Measurements from ENCODE around the gene SELE. TPM values are rescaled to one million over a fixed set of nuclear protein-coding genes. Genes with fewer than 3 reads are reported as not detected.

SELE gene
- total RNA-seq, 4 donors from 2014 or later, result 0.45 to 11.0 TPM; not detected in 2

DNA sequence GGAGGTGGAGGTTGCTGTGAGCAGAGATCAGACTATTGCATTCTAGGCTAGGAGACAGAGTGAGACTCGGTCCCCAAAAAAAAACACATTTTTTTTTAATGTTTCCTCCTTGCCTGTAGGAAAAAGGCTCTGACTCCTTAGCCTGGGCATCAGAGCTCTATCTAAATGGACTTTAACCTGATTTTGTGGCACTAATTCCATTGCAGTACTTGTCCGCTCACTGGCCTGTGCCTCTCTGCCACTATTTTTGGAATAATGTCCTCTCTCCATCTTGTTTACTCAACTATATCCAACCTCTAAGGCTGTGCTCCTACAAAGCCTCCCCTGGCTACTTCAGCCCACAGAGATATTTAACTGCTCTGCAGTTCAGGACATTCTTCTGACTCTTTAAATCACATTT lies 34.3 kb upstream of the SELE start:
- Histone ChIP-seq H3K9me3 (no peaks in the 10 kb centered on the region), H3K4me1 (no peaks in the 10 kb centered on the region), H3K27ac (no peak overlapping the region), H3K36me3 (no peaks in the 10 kb centered on the region), H3K4me3 (no peak overlapping the region), H3K27me3 (peaks cover 4% of the 10 kb centered on the region)
- TF ChIP-seq POLR2A (IDR thresholded peaks at IDR 0.05), result no peak
- TF ChIP-seq POLR2AphosphoS5 (IDR thresholded peaks at IDR 0.05), result no peak
- TF ChIP-seq, protein P1, sequence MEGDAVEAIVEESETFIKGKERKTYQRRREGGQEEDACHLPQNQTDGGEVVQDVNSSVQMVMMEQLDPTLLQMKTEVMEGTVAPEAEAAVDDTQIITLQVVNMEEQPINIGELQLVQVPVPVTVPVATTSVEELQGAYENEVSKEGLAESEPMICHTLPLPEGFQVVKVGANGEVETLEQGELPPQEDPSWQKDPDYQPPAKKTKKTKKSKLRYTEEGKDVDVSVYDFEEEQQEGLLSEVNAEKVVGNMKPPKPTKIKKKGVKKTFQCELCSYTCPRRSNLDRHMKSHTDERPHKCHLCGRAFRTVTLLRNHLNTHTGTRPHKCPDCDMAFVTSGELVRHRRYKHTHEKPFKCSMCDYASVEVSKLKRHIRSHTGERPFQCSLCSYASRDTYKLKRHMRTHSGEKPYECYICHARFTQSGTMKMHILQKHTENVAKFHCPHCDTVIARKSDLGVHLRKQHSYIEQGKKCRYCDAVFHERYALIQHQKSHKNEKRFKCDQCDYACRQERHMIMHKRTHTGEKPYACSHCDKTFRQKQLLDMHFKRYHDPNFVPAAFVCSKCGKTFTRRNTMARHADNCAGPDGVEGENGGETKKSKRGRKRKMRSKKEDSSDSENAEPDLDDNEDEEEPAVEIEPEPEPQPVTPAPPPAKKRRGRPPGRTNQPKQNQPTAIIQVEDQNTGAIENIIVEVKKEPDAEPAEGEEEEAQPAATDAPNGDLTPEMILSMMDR (IDR thresholded peaks at IDR 0.05), result no peak
- TF ChIP-seq EP300 (IDR thresholded peaks at IDR 0.05), result no peak
- WGBS, 2 donors (ENCODE audit: low coverage in 1 of 2), result 68 to 95% methylated on average over 2 of the region's 2 CpGs
- ATAC-seq, result no peak

DNA sequence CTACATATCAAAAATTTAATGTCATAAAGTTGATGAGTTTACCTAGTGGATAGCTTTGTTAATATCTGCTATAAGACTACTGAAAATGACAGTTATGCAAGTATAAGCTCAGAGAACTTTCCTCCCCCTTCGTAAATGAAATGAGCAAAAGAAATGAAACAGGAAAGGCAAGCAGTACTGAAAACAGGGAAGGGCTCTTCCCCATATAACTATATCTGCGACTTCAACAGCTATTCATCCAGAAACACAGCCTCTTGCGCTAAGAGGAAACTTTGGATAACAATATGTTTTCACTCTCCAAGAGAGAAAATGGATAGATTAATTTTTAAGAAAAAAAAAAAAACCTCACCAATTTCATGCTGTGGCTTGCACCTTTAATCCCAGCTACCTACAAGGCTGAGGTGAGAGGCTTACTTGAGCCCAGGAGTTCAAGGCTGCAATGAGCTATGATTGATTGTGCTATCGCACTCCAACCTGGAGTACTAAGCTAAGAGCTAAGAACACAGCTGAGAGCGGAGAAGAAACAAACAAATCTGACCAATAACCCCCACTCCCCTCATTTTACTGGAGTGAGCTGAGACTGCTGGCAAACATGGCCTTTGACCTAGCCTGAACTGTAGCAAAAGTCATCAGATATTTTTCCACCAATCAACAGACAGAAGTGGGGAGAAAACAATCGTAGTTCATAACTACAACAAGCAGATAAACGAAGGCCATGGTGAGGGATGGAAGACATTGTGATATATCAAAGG lies 31.9 kb upstream of the SELE start:
- WGBS, 2 donors (ENCODE audit: low coverage in 1 of 2), result 53% methylated on average over 4 to 7 of the region's 7 CpGs
- Histone ChIP-seq H3K27me3 (peaks cover 2% of the 10 kb centered on the region), H3K27ac (no peak overlapping the region), H3K4me3 (no peak overlapping the region), H3K36me3 (no peaks in the 10 kb centered on the region), H3K4me1 (no peaks in the 10 kb centered on the region), H3K9me3 (no peaks in the 10 kb centered on the region)
- no peak for TF ChIP-seq POLR2AphosphoS5 (IDR thresholded peaks at IDR 0.05)
- TF ChIP-seq, protein P1 (IDR thresholded peaks at IDR 0.05), result no peak
- no peak for TF ChIP-seq EP300 (IDR thresholded peaks at IDR 0.05)
- TF ChIP-seq POLR2A (IDR thresholded peaks at IDR 0.05), result no peak
- no peak for ATAC-seq

DNA sequence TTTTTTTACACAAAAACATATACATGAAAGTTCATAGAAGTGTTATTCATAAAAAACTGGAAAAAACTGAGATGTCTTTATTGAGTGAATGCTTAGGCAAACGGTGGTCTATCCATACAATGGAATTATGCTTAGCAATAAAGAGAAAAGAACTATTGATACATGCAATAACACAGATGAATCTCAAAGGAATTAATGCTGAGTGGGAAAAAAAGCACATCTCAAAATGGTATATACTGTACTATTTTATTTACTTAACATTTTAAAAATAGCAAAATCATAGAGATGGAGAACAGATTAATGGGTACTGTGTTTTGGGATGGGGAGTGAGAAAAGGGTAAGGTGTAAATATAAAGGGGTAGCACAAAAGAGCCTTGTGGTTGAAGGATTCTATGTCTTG lies 31.0 kb upstream of the SELE start:
- H3K4me3 ChIP-seq, result no peak overlapping the region
- H3K9me3 ChIP-seq, result no peaks in the 10 kb centered on the region
- no peaks in the 10 kb centered on the region for H3K36me3 ChIP-seq
- TF ChIP-seq EP300 (IDR thresholded peaks at IDR 0.05), result no peak
- no peak for TF ChIP-seq POLR2A (IDR thresholded peaks at IDR 0.05)
- no peak for TF ChIP-seq POLR2AphosphoS5 (IDR thresholded peaks at IDR 0.05)
- TF ChIP-seq, protein P1 (IDR thresholded peaks at IDR 0.05), result no peak
- no peak overlapping the region for H3K27ac ChIP-seq
- no peaks in the 10 kb centered on the region for H3K27me3 ChIP-seq
- no peaks in the 10 kb centered on the region for H3K4me1 ChIP-seq
- 55 to 57% methylated on average over 1 of the region's 1 CpG for WGBS, 2 donors (ENCODE audit: low coverage in 1 of 2)
- no peak for ATAC-seq

DNA sequence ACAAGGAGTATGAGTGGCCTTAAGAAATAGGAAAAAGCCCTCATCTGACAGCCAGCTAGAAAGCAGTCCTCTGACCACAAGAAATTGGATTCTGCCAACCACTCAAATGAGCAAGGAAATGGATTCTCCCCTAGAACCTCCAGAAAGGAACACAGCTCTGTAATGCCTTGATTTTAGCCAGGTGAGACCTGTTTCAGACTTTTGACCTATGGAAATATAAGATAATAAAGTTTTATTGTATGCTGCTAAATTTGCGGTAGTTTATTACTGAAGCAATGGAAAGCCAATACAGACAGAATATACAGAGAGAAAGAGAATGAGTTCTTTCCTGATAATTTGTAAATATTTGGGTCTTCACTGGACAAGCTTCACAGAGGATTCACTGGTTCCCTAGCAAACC lies 28.8 kb upstream of the SELE start:
- peaks cover 3% of the 10 kb centered on the region for H3K27me3 ChIP-seq
- no peaks in the 10 kb centered on the region for H3K9me3 ChIP-seq
- H3K36me3 ChIP-seq, result no peaks in the 10 kb centered on the region
- H3K4me1 ChIP-seq, result no peaks in the 10 kb centered on the region
- no peak overlapping the region for H3K4me3 ChIP-seq
- no peak overlapping the region for H3K27ac ChIP-seq
- 88 to 89% methylated on average over 1 of the region's 1 CpG for WGBS, 2 donors (ENCODE audit: low coverage in 1 of 2)
- ATAC-seq, result no peak
- TF ChIP-seq EP300 (IDR thresholded peaks at IDR 0.05) (no peak), POLR2AphosphoS5 (IDR thresholded peaks at IDR 0.05) (no peak), POLR2A (IDR thresholded peaks at IDR 0.05) (no peak)
- TF ChIP-seq, protein P1 (IDR thresholded peaks at IDR 0.05), result no peak

DNA sequence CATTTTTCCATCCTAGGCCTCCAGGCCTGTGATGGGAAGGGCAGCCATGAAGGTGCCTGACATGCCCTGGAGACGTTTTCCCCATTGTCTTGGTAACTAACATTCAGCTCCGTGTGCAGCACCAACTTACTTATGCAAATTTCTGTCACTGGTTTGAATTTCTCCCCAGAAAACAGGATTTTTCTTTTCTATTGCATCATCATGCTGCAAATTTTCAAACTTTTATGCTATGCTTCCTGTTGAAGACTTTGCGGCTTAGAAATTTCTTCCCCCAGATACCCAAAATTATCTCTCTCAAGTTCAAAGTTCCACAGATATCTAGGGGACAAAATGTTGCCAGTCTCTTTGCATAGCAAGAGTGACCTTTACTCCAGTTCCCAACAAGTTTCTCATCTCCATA lies 25.2 kb upstream of the SELE start:
- Histone ChIP-seq H3K36me3 (no peaks in the 10 kb centered on the region), H3K4me1 (no peaks in the 10 kb centered on the region), H3K27ac (no peak overlapping the region), H3K27me3 (peaks cover 14% of the 10 kb centered on the region), H3K4me3 (no peak overlapping the region), H3K9me3 (no peaks in the 10 kb centered on the region)
- 79 to 82% methylated on average over 3 of the region's 3 CpGs for WGBS, 2 donors (ENCODE audit: low coverage in 1 of 2)
- TF ChIP-seq, protein P1 (IDR thresholded peaks at IDR 0.05), result no peak
- TF ChIP-seq POLR2A (IDR thresholded peaks at IDR 0.05) (no peak), EP300 (IDR thresholded peaks at IDR 0.05) (no peak), POLR2AphosphoS5 (IDR thresholded peaks at IDR 0.05) (no peak)
- no peak for ATAC-seq
